ENCODE measurements around the gene RPA4. TPM values are rescaled to one million over a fixed set of nuclear protein-coding genes. Genes with fewer than 3 reads are reported as not detected.
A peak's percentile ranks its signal among the peaks of the same experiment; 100 is the strongest.

Gene RPA4
- total RNA-seq (under 1 TPM in 2 of 4 donors, not detected in 2; 0.17 to 0.37 TPM), polyA plus RNA-seq (under 1 TPM; 0.20 to 0.47 (median 0.27) TPM)
- long read RNA-seq, donor 1, result 0 reads
- long read RNA-seq, donor 2, result 0 reads

GRCh38 chrX:96883608-96884007, at the start of gene RPA4:
RPA4 (plus strand) TSS chrX:96883908; CDS start chrX:96884311, 403 bp downstream.
- no peak for DNase-seq
- ATAC-seq, result no peak
- intact Hi-C loops (cut with DNase I), result no loop called here
- Histone ChIP-seq H3K4me3 (no peak within 1 kb of the TSS), H3K36me3 (ENCODE audit: insufficient read depth in 1 of 2, low read depth in 1 of 2) (peaks cover 0 to 2% of the 10 kb centered on the region in 2 donors), H3K27ac (no peak within 1 kb of the TSS), H3K9me3 (no peaks in the 10 kb centered on the region), H3K27me3 (ENCODE audit: insufficient read depth in 3 of 3, low read length in 2 of 3) (no peaks in the 10 kb centered on the region), H3K4me1 (no peaks in the 10 kb centered on the region)
- no peak for TF ChIP-seq CTCF (IDR thresholded peaks at IDR 0.05)
- 89 to 98% (median 96%) methylated on average over 10 of the region's 10 CpGs for WGBS, 3 donors

- ATAC-seq, result no peak
- 70 to 95% (median 77%) methylated on average over 1 of the region's 1 CpG for WGBS, 3 donors
These were observed 49.6 kb upstream of the RPA4 start for GRCh38 chrX:96834137-96834536.

GRCh38 chrX:96835660-96836289, 47.9 kb upstream of the RPA4 start:
- no peaks in the 10 kb centered on the region for H3K36me3 ChIP-seq (ENCODE audit: insufficient read depth in 1 of 2, low read depth in 1 of 2)
- H3K27me3 ChIP-seq (ENCODE audit: insufficient read depth in 3 of 3, low read length in 2 of 3), result no peaks in the 10 kb centered on the region
- no peaks in the 10 kb centered on the region for H3K9me3 ChIP-seq
- ATAC-seq (no peak), DNase-seq (no peak)
- H3K4me3 ChIP-seq, result no peak overlapping the region
- intact Hi-C loops (cut with DNase I), result no loop called here
- no peak overlapping the region for H3K27ac ChIP-seq
- peaks cover 7% of the 10 kb centered on the region for H3K4me1 ChIP-seq
- WGBS, 3 donors, result 66 to 87% (median 75%) methylated on average over 5 of the region's 5 CpGs
- no peak for TF ChIP-seq CTCF (IDR thresholded peaks at IDR 0.05)

More at GRCh38 chrX:96834137-96834536, 49.6 kb upstream of the RPA4 start:
- Histone ChIP-seq H3K27ac (no peak overlapping the region), H3K4me3 (no peak overlapping the region), H3K4me1 (peaks cover 7% of the 10 kb centered on the region), H3K9me3 (no peaks in the 10 kb centered on the region), H3K27me3 (ENCODE audit: insufficient read depth in 3 of 3, low read length in 2 of 3) (no peaks in the 10 kb centered on the region), H3K36me3 (ENCODE audit: insufficient read depth in 1 of 2, low read depth in 1 of 2) (no peaks in the 10 kb centered on the region)
- DNase-seq, result no peak
- intact Hi-C loops (cut with DNase I), result no loop called here
- no peak for TF ChIP-seq CTCF (IDR thresholded peaks at IDR 0.05)

- DNase-seq (no peak), ATAC-seq (peak in 3 of 4 donors; percentile 50 to 68 (median 59))
- peak overlapping the region; percentile 24 for H3K27ac ChIP-seq
- no peak overlapping the region for H3K4me3 ChIP-seq
- peaks cover 11% of the 10 kb centered on the region for H3K4me1 ChIP-seq
- no peak for TF ChIP-seq CTCF (IDR thresholded peaks at IDR 0.05)
- intact Hi-C loops (cut with DNase I), result no loop called here
- H3K9me3 ChIP-seq, result no peaks in the 10 kb centered on the region
- H3K27me3 ChIP-seq (ENCODE audit: insufficient read depth in 3 of 3, low read length in 2 of 3), result no peaks in the 10 kb centered on the region
- no peaks in the 10 kb centered on the region for H3K36me3 ChIP-seq (ENCODE audit: insufficient read depth in 1 of 2, low read depth in 1 of 2)
- WGBS, 3 donors, result 27 to 52% (median 52%) methylated on average over 3 of the region's 3 CpGs
These were observed 45.9 kb upstream of the RPA4 start for GRCh38 chrX:96837808-96838207.

GRCh38 chrX:96838537-96838936, 45.2 kb upstream of the RPA4 start:
- ATAC-seq (no peak), DNase-seq (no peak)
- H3K27me3 ChIP-seq (ENCODE audit: insufficient read depth in 3 of 3, low read length in 2 of 3), result no peaks in the 10 kb centered on the region
- WGBS, 3 donors, result 58 to 85% (median 60%) methylated on average over 1 of the region's 1 CpG
- intact Hi-C loops (cut with DNase I), result no loop called here
- H3K9me3 ChIP-seq, result no peaks in the 10 kb centered on the region
- TF ChIP-seq CTCF (IDR thresholded peaks at IDR 0.05), result no peak
- peaks cover 11% of the 10 kb centered on the region for H3K4me1 ChIP-seq
- H3K27ac ChIP-seq, result peak overlapping the region; percentile 24
- no peaks in the 10 kb centered on the region for H3K36me3 ChIP-seq (ENCODE audit: insufficient read depth in 1 of 2, low read depth in 1 of 2)
- no peak overlapping the region for H3K4me3 ChIP-seq

All from psoas muscle (tissue), 8 donors.